Natural killer cell (primary cell): ENCODE data around the gene VASN. TPM values are rescaled to one million over a fixed set of nuclear protein-coding genes. Genes with fewer than 3 reads are reported as not detected.

ENCODE experiments used
- ATAC-seq, 3 donors: fragments of 150-1000 bp in 2 of 3; fragments of 200-7000 bp in 1 of 3; cut with Tn5 transposase; 1 replicate in 1 of 3; 2 replicates in 2 of 3; pipeline ENCODE4 v1.10.0; 2021; ENCODE audit warnings: mild to moderate bottlenecking in 2 of 3, moderate library complexity in 2 of 3
- DNase-seq, 2 donors: peaks; one replicate each; pipeline versions ENCODE4 v3.0.0 to v3.0.0-alpha.2; 2013 to 2021; ENCODE audit warnings: mixed read lengths in 1 of 2
- H3K27ac ChIP-seq: one replicate; pipeline ENCODE4 v1.5.1; 2013; ENCODE audit warnings: mild to moderate bottlenecking, low read length
- H3K27me3 ChIP-seq: one replicate; pipeline ENCODE4 v1.6.1; 2013; ENCODE audit warnings: low read length; ENCODE audit not compliant: control insufficient read depth, insufficient read depth
- H3K36me3 ChIP-seq: one replicate; pipeline ENCODE4 v1.6.1; 2013; ENCODE audit warnings: low read length; ENCODE audit not compliant: control insufficient read depth, insufficient read depth
- H3K4me1 ChIP-seq: one replicate; pipeline ENCODE4 v1.6.1; 2013; ENCODE audit warnings: low read length; ENCODE audit not compliant: control insufficient read depth, insufficient read depth
- H3K4me3 ChIP-seq: one replicate; pipeline ENCODE4 v1.5.1; 2013; ENCODE audit warnings: low read length
- H3K9me3 ChIP-seq: one replicate; pipeline ENCODE4 v1.6.1; 2013; ENCODE audit warnings: low read length; ENCODE audit not compliant: control insufficient read depth, insufficient read depth
- H3K27ac Mint-ChIP-seq, 2 donors: one replicate each; pipeline ENCODE4 v1.8.0; 2022; ENCODE audit warnings: mild to moderate bottlenecking in 2 of 2, mixed read lengths in 2 of 2, moderate library complexity in 1 of 2
- H3K27me3 Mint-ChIP-seq, 2 donors: one replicate each; pipeline ENCODE4 v1.8.0; 2022; ENCODE audit warnings: low read depth in 2 of 2, mixed read lengths in 2 of 2
- H3K36me3 Mint-ChIP-seq: one replicate; pipeline ENCODE4 v1.8.0; 2022; ENCODE audit warnings: mixed read lengths
- H3K4me1 Mint-ChIP-seq, 2 donors: one replicate each; pipeline ENCODE4 v1.8.0; 2022; ENCODE audit warnings: mixed read lengths in 2 of 2
- H3K4me3 Mint-ChIP-seq: one replicate; pipeline ENCODE4 v1.8.0; 2022; ENCODE audit warnings: mild to moderate bottlenecking, moderate library complexity, mixed read lengths
- H3K9me3 Mint-ChIP-seq, 2 donors: one replicate each; pipeline ENCODE4 v1.8.0; 2022; ENCODE audit warnings: mixed read lengths in 2 of 2
- CTCF ChIP-seq: fragments of 200-600 bp; IDR thresholded peaks from one replicate; pipeline ENCODE4 v1.8.0; 2022; ENCODE audit warnings: antibody characterized with exemption
- WGBS: methylation state at CpG from one replicate; pipeline ENCODE4 v1.1.7; 2013; ENCODE audit warnings: missing lambda C conversion rate; ENCODE audit not compliant: insufficient coverage; 5-methylcytosine and 5-hydroxymethylcytosine counted together
- intact Hi-C: fragments of 100-400 bp; cut with micrococcal nuclease; formaldehyde crosslinking; loops from one replicate; pipeline ENCODE4 v1.14.2; 2022
- total RNA-seq, 4 donors: library from RNA; stranded (reverse); fragments of 120-200 nt in 1 of 4; gene quantifications; one replicate each; pipeline versions ENCODE4 v1.2.3 to v1.2.4, GENCODE V29; 2013 to 2022

Gene VASN
- total RNA-seq, 3 donors from 2014 or later (not counting 1 experiment from before 2014, with no cell fraction given), result 0.35 to 0.93 (median 0.78) TPM

GRCh38 chr16:4389051-4389955, 17.7 kb downstream of the VASN start:
- H3K27me3 ChIP-seq, result no peaks in the 10 kb centered on the region
- no peak overlapping the region for H3K27ac ChIP-seq
- peaks cover 0 to 10% of the 10 kb centered on the region in 2 donors for H3K4me1 Mint-ChIP-seq
- no peak for TF ChIP-seq CTCF
- H3K27me3 Mint-ChIP-seq, result no peaks in the 10 kb centered on the region
- no peak overlapping the region for H3K4me3 ChIP-seq
- H3K9me3 ChIP-seq, result no peaks in the 10 kb centered on the region
- H3K4me1 ChIP-seq, result no peaks in the 10 kb centered on the region
- DNase-seq, result no peak
- intact Hi-C loops, result no loop called here
- 91% methylated on average over 27 of the region's 27 CpGs for WGBS
- H3K4me3 Mint-ChIP-seq, result no peak overlapping the region
- H3K36me3 ChIP-seq, result peaks cover 78% of the 10 kb centered on the region
- no peak for ATAC-seq
- no peaks in the 10 kb centered on the region for H3K36me3 Mint-ChIP-seq
- H3K27ac Mint-ChIP-seq, result peak overlapping the region; percentile 48 to 70
- H3K9me3 Mint-ChIP-seq, result no peaks in the 10 kb centered on the region

- peaks cover 3 to 10% of the 10 kb centered on the region in 2 donors for H3K4me1 Mint-ChIP-seq
- intact Hi-C loops, result no loop called here
- no peaks in the 10 kb centered on the region for H3K9me3 ChIP-seq
- no peak overlapping the region for H3K4me3 ChIP-seq
- no peak for DNase-seq
- H3K4me1 ChIP-seq, result no peaks in the 10 kb centered on the region
- no peaks in the 10 kb centered on the region for H3K27me3 Mint-ChIP-seq
- no peak overlapping the region for H3K27ac ChIP-seq
- peak overlapping the region; percentile 18 to 70 for H3K27ac Mint-ChIP-seq
- no peak for TF ChIP-seq CTCF
- peak overlapping the region; percentile 35 for H3K4me3 Mint-ChIP-seq
- no peaks in the 10 kb centered on the region for H3K27me3 ChIP-seq
- no peaks in the 10 kb centered on the region for H3K36me3 Mint-ChIP-seq
- peaks cover 78% of the 10 kb centered on the region for H3K36me3 ChIP-seq
- H3K9me3 Mint-ChIP-seq, result no peaks in the 10 kb centered on the region
- ATAC-seq, result no peak
- WGBS, result 89% methylated on average over 18 of the region's 18 CpGs
Observed at GRCh38 chr16:4390266-4391260, 18.9 kb downstream of the VASN start.

- Histone ChIP-seq H3K36me3 (peaks cover 74% of the 10 kb centered on the region), H3K4me1 (no peaks in the 10 kb centered on the region), H3K27me3 (no peaks in the 10 kb centered on the region), H3K4me3 (no peak overlapping the region), H3K27ac (no peak overlapping the region), H3K9me3 (no peaks in the 10 kb centered on the region)
- 90% methylated on average over 22 of the region's 22 CpGs for WGBS
- no peaks in the 10 kb centered on the region for H3K9me3 Mint-ChIP-seq
- peak overlapping the region in 1 of 2 donors; percentile 14 for H3K27ac Mint-ChIP-seq
- peaks cover 5% of the 10 kb centered on the region in 2 donors for H3K4me1 Mint-ChIP-seq
- H3K4me3 Mint-ChIP-seq, result no peak overlapping the region
- intact Hi-C loops, result no loop called here
- no peaks in the 10 kb centered on the region for H3K36me3 Mint-ChIP-seq
- peak; percentile 11 to 25 (median 15) for ATAC-seq
- no peak for TF ChIP-seq CTCF
- peak in 1 of 2 donors; percentile 50 for DNase-seq
- H3K27me3 Mint-ChIP-seq, result no peaks in the 10 kb centered on the region
Observed at GRCh38 chr16:4391631-4392381, 20.2 kb downstream of the VASN start.
